ENCODE measurements around the gene IZUMO2. TPM values are rescaled to one million over a fixed set of nuclear protein-coding genes. Genes with fewer than 3 reads are reported as not detected.
"Not testable (repeated sequence)": the region's sequence is repeated elsewhere in the genome, so short reads cannot be mapped to it uniquely, and the experiment has no call there.

Gene IZUMO2
- total RNA-seq, 3 donors from 2014 or later, result not detected

GRCh38 chr19:50155520-50156109 is 7.5 kb downstream of the IZUMO2 start:
- H3K4me3 ChIP-seq, result no peak overlapping the region
- no peak overlapping the region for H3K27ac ChIP-seq
- no peak for TF ChIP-seq POLR2AphosphoS5 (IDR thresholded peaks at IDR 0.05)
- no peak for TF ChIP-seq POLR2A (IDR thresholded peaks at IDR 0.05)
- TF ChIP-seq CTCF (IDR thresholded peaks at IDR 0.05), result no peak
- H3K27me3 ChIP-seq, result peaks cover 0 to 3% of the 10 kb centered on the region in 2 donors
- intact Hi-C loops (cut with DNase I; ENCODE audit: low total_unique reads), result loop anchor here (2.0 kb wide), 1 partner anchor 65 kb away; no protein-coding TSS in a partner anchor
- no peaks in the 10 kb centered on the region for H3K36me3 ChIP-seq
- DNase-seq (ENCODE audit: low spot score in 2 of 2), result no peak
- H3K4me1 ChIP-seq, result no peaks in the 10 kb centered on the region
- peaks cover 0 to 13% of the 10 kb centered on the region in 2 donors for H3K9me3 ChIP-seq

DNA sequence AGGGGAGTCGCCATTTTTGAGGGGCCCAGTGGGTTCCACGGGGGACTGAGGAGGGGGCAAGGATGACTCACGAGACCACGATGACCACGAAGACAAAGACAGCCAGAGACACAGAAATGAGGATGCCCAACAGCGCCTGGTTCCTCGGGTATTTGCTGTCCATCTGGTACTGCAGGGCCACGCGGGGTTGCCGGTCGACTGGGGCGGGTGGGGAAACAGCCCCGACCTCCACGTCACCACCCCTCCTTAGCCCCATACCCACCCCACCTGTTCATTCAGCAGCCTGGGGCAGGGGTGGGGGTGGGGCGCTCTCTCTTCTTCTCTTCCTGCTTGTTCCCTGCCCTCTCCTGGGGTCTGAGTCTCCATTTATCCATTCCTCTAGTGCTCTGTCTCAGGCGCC is 8.6 kb downstream of the IZUMO2 start:
- H3K27me3 ChIP-seq, result peaks cover 0 to 9% of the 10 kb centered on the region in 2 donors
- TF ChIP-seq CTCF (IDR thresholded peaks at IDR 0.05), result no peak
- no peak for TF ChIP-seq POLR2AphosphoS5 (IDR thresholded peaks at IDR 0.05)
- TF ChIP-seq POLR2A (IDR thresholded peaks at IDR 0.05), result no peak
- H3K9me3 ChIP-seq, result peaks cover 0 to 13% of the 10 kb centered on the region in 2 donors
- no peaks in the 10 kb centered on the region for H3K36me3 ChIP-seq
- H3K4me3 ChIP-seq, result no peak overlapping the region
- no peak overlapping the region for H3K27ac ChIP-seq
- DNase-seq (ENCODE audit: low spot score in 2 of 2), result no peak
- H3K4me1 ChIP-seq, result no peaks in the 10 kb centered on the region
- intact Hi-C loops (cut with DNase I; ENCODE audit: low total_unique reads), result no loop called here

GRCh38 chr19:50152578-50152977 is 10.5 kb downstream of the IZUMO2 start:
- no peak for DNase-seq (ENCODE audit: low spot score in 2 of 2)
- H3K36me3 ChIP-seq, result no peaks in the 10 kb centered on the region
- H3K4me1 ChIP-seq, result no peaks in the 10 kb centered on the region
- H3K9me3 ChIP-seq, result no peaks in the 10 kb centered on the region
- no peak for TF ChIP-seq POLR2A (IDR thresholded peaks at IDR 0.05)
- TF ChIP-seq POLR2AphosphoS5 (IDR thresholded peaks at IDR 0.05), result no peak
- TF ChIP-seq CTCF (IDR thresholded peaks at IDR 0.05), result no peak
- no peak overlapping the region for H3K27ac ChIP-seq
- no peak overlapping the region for H3K4me3 ChIP-seq
- intact Hi-C loops (cut with DNase I; ENCODE audit: low total_unique reads), result no loop called here
- peaks cover 0 to 11% of the 10 kb centered on the region in 2 donors for H3K27me3 ChIP-seq

DNA sequence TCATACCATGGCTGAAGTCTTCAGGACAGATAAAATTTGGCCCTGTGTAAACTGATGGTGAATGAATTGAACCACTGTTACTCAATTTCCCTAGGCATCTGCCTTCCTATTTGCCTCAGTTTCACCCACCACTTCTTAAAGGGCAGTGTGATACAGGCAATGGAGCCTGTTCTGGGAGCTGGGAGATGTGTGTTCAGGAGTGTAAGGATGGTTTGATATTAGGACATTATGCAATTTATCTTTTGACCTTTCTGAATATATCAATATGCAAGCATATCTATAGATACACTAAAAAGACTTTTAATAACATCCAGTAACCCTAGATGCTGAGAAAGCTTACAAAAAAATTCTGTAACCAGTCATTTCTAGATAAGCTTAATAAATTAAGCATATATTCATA is 14.6 kb downstream of the IZUMO2 start:
- H3K27ac ChIP-seq, result no peak overlapping the region
- no peaks in the 10 kb centered on the region for H3K9me3 ChIP-seq
- TF ChIP-seq POLR2AphosphoS5 (IDR thresholded peaks at IDR 0.05) (no peak), POLR2A (IDR thresholded peaks at IDR 0.05) (no peak), CTCF (IDR thresholded peaks at IDR 0.05) (no peak)
- H3K36me3 ChIP-seq, result no peaks in the 10 kb centered on the region
- H3K4me1 ChIP-seq, result no peaks in the 10 kb centered on the region
- H3K4me3 ChIP-seq, result peak overlapping the region in 1 of 3 donors; percentile 72
- peaks cover 0 to 11% of the 10 kb centered on the region in 2 donors for H3K27me3 ChIP-seq
- DNase-seq (ENCODE audit: low spot score in 2 of 2), result no peak
- intact Hi-C loops (cut with DNase I; ENCODE audit: low total_unique reads), result no loop called here

DNA sequence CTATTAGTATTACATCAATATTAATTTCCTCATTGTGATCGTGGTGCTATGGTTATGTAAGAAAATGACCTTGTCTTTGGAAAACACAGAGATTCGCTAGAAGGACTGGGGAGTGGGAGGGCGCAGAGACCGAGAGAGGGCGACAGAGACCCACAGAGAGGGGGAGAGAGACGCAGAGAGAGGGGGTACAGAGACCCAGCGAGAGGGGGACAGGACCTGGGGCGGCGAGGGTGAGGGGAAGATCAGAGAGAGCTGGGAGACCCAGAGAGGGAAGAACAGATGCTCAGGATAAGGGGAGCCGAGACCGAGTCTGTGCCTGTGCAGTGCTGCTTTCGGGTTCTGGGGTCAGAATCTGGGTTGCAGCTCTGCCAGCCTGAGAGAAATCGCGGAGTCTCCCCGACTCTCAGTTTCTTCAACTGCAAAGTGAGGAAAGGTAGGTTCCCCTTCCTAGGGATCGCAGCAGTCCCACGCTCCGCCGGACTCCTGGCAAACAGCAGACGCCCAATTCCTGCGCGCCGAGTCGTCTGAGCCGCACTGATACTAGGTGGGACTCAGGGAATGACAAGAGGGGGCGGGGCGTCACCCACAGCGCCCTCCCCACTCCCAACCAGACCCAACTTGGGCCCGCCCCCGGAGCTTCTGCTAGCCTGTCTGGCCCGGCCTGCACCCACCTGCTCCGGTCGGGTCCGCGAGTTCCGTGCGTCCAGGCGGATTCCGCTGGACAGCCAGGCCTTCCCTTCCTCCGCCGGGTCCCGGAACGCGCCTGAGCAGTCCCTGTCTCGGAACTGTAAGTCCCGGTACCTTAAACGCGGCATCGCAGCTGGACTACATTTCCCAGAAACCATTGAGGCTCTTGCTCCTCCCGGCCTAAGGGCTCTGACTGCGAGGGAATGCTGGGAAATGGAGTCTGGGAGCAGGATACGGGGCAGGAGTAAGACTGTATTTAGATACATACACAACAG is 15.3 kb downstream of the IZUMO2 start:
- intact Hi-C loops (cut with DNase I; ENCODE audit: low total_unique reads), result no loop called here
- peak in 1 of 3 donors; percentile 42 for TF ChIP-seq CTCF (IDR thresholded peaks at IDR 0.05)
- TF ChIP-seq POLR2A (IDR thresholded peaks at IDR 0.05), result no peak
- peak in 1 of 3 donors; percentile 48 for TF ChIP-seq POLR2AphosphoS5 (IDR thresholded peaks at IDR 0.05)
- peak overlapping the region; percentile 67 to 77 for H3K27ac ChIP-seq
- no peaks in the 10 kb centered on the region for H3K9me3 ChIP-seq
- H3K4me1 ChIP-seq, result no peaks in the 10 kb centered on the region
- DNase-seq (ENCODE audit: low spot score in 2 of 2), result peak; percentile 82 to 86
- H3K36me3 ChIP-seq, result no peaks in the 10 kb centered on the region
- H3K27me3 ChIP-seq, result peaks cover 0 to 11% of the 10 kb centered on the region in 2 donors
- H3K4me3 ChIP-seq, result peak overlapping the region; percentile 53 to 72 (median 58)

DNA sequence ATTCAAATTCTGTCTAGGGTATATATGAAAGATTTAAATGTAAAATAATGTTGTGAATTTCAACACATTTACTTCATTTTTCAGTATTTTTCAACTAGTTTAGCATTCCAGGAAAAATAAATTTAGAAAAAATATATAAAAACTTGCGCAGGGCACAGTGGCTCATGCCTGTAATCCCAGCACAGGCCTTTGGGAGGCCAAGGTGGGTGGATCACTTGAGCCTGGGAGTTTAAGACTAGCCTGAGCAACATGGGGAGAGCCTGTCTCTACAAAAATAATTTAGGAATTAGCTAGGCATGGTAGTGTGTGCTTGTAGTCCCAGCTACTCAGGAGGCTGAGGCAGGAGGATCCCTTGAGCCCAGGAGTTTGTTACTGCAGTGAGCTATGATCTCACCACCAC is 21.2 kb downstream of the IZUMO2 start:
- H3K9me3 ChIP-seq; intact Hi-C loops (cut with DNase I; ENCODE audit: low total_unique reads); H3K27me3 ChIP-seq; DNase-seq (ENCODE audit: low spot score in 2 of 2); H3K4me3 ChIP-seq; H3K36me3 ChIP-seq; H3K4me1 ChIP-seq; H3K27ac ChIP-seq: not testable (repeated sequence)

GRCh38 chr19:50140118-50140845 is 22.8 kb downstream of the IZUMO2 start:
- H3K27me3 ChIP-seq, result peaks cover 0 to 15% of the 10 kb centered on the region in 2 donors
- H3K36me3 ChIP-seq; H3K9me3 ChIP-seq; DNase-seq (ENCODE audit: low spot score in 2 of 2); H3K27ac ChIP-seq; H3K4me3 ChIP-seq; intact Hi-C loops (cut with DNase I; ENCODE audit: low total_unique reads); H3K4me1 ChIP-seq: not testable (repeated sequence)
